ENCODE data around the gene CRTC3.

The CRTC3 gene

GRCh38 chr15:90563463-90563862 lies 33.7 kb downstream of the CRTC3 start:
- DNase-seq (ENCODE audit: low read depth), result no peak

GRCh38 chr15:90564051-90564450 lies 34.3 kb downstream of the CRTC3 start:
- no peak for DNase-seq (ENCODE audit: low read depth)

- no peak for DNase-seq (ENCODE audit: low read depth)
These were observed 34.9 kb downstream of the CRTC3 start for GRCh38 chr15:90564590-90564989.

- no peak for DNase-seq (ENCODE audit: low read depth)
These were observed 36.1 kb downstream of the CRTC3 start for GRCh38 chr15:90565866-90566265.

- DNase-seq (ENCODE audit: low read depth), result no peak
These were observed 40.9 kb downstream of the CRTC3 start for GRCh38 chr15:90570643-90571042.

GRCh38 chr15:90571063-90571541 lies 41.4 kb downstream of the CRTC3 start:
- DNase-seq (ENCODE audit: low read depth), result no peak

GRCh38 chr15:90572893-90573292 lies 43.2 kb downstream of the CRTC3 start:
- no peak for DNase-seq (ENCODE audit: low read depth)

GRCh38 chr15:90576711-90577389 lies 47.1 kb downstream of the CRTC3 start:
- no peak for DNase-seq (ENCODE audit: low read depth)

- no peak for DNase-seq (ENCODE audit: low read depth)
These were observed 49.5 kb downstream of the CRTC3 start for GRCh38 chr15:90579213-90579612.

GRCh38 chr15:90580099-90580498 lies 50.4 kb downstream of the CRTC3 start:
- DNase-seq (ENCODE audit: low read depth), result no peak

GRCh38 chr15:90580541-90580940 lies 50.8 kb downstream of the CRTC3 start:
- no peak for DNase-seq (ENCODE audit: low read depth)

GRCh38 chr15:90580946-90581345 lies 51.2 kb downstream of the CRTC3 start:
- no peak for DNase-seq (ENCODE audit: low read depth)

- no peak for DNase-seq (ENCODE audit: low read depth)
These were observed 52.1 kb downstream of the CRTC3 start for GRCh38 chr15:90581771-90582352.

- no peak for DNase-seq (ENCODE audit: low read depth)
These were observed 52.8 kb downstream of the CRTC3 start for GRCh38 chr15:90582553-90582952.

GRCh38 chr15:90583471-90584252 lies 53.9 kb downstream of the CRTC3 start:
- no peak for DNase-seq (ENCODE audit: low read depth)

GRCh38 chr15:90584841-90585240 lies 55.1 kb downstream of the CRTC3 start:
- DNase-seq (ENCODE audit: low read depth), result no peak

- no peak for DNase-seq (ENCODE audit: low read depth)
These were observed 56.1 kb downstream of the CRTC3 start for GRCh38 chr15:90585863-90586262.

GRCh38 chr15:90586948-90587347 lies 57.2 kb downstream of the CRTC3 start:
- DNase-seq (ENCODE audit: low read depth), result no peak

GRCh38 chr15:90588427-90588826 lies 58.7 kb downstream of the CRTC3 start:
- no peak for DNase-seq (ENCODE audit: low read depth)

- DNase-seq (ENCODE audit: low read depth), result no peak
These were observed 61.8 kb downstream of the CRTC3 start for GRCh38 chr15:90591524-90591923.

- DNase-seq (ENCODE audit: low read depth), result no peak
These were observed 62.6 kb downstream of the CRTC3 start for GRCh38 chr15:90592131-90592881.

GRCh38 chr15:90593499-90594158 lies 63.9 kb downstream of the CRTC3 start:
- no peak for DNase-seq (ENCODE audit: low read depth)

All from activated T-cell treated with anti-CD3 and anti-CD28 coated beads for 1 hour (primary cell).